Skeletal muscle tissue (tissue), 4 donors: ENCODE measurements around the gene BCL2L13. TPM values are rescaled to one million over a fixed set of nuclear protein-coding genes. Genes with fewer than 3 reads are reported as not detected.

Source experiments
- H3K27ac ChIP-seq: one replicate; pipeline ENCODE4 v1.7.0; 2013; ENCODE audit warnings: mild to moderate bottlenecking, low read depth, low read length, inconsistent platforms
- H3K27me3 ChIP-seq, 3 donors: one replicate each; pipeline ENCODE4 v1.7.0; 2013; ENCODE audit warnings: low read length in 3 of 3; ENCODE audit not compliant: control insufficient read depth in 3 of 3, insufficient read depth in 3 of 3
- H3K36me3 ChIP-seq, 3 donors: one replicate each; pipeline ENCODE4 v1.7.0; 2013; ENCODE audit warnings: low read length in 3 of 3; ENCODE audit not compliant: control insufficient read depth in 3 of 3, insufficient read depth in 3 of 3
- H3K4me1 ChIP-seq, 3 donors: one replicate each; pipeline ENCODE4 v1.7.0; 2013; ENCODE audit warnings: low read length in 3 of 3, mild to moderate bottlenecking in 3 of 3; ENCODE audit not compliant: control insufficient read depth in 3 of 3, insufficient read depth in 3 of 3
- H3K4me3 ChIP-seq, 3 donors: one replicate each; pipeline ENCODE4 v1.7.0; 2013; ENCODE audit warnings: low read length in 3 of 3
- H3K9ac ChIP-seq, 3 donors: one replicate each; pipeline ENCODE4 v1.7.0; 2013; ENCODE audit warnings: low read length in 3 of 3, mild to moderate bottlenecking in 3 of 3, moderate library complexity in 2 of 3, low read depth in 1 of 3
- H3K9me3 ChIP-seq, 3 donors: one replicate each; pipeline ENCODE4 v1.7.0; 2013; ENCODE audit warnings: low read length in 3 of 3; ENCODE audit not compliant: control insufficient read depth in 3 of 3
- total RNA-seq: library from RNA; depleted of rRNA; stranded (reverse); fragments of >200 nt; gene quantifications from one replicate; pipeline ENCODE4 v1.2.3, GENCODE V29; 2014
- donor health status: Osteomylitis.

BCL2L13 gene
- total RNA-seq, 1 donor from 2014 or later, result 41.2 TPM

DNA sequence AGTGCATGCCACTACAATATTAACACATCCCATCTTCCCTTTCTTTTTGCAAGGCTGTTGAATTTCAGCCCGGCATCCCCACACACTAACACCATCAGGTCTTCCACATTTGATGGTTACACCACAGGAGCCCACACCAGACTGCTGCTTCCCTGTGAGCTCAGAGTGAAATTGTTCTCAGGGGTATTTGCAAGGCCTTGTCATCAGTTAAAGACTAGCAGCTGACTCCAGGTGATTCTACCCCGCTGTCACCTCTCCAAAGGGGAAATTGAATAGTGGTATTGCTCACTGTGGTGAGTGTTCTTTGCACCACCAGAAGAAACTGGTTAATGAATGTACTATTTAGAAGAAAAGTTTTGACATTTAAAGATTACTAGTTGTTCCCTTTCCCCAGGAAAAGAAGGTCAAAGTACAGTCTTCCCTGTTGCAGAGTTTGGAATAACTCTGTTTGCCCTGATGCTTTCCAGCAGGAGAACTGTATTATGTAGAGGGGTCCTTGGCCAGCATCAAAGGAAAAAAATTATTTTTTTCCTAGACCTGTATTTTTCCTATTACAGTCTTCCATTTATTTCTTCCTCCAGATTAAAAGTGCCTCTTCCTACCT is 93.8 kb downstream of the BCL2L13 start:
- Histone ChIP-seq H3K27ac (no peak overlapping the region), H3K36me3 (peaks cover 26 to 63% (median 61%) of the 10 kb centered on the region in 3 donors), H3K4me3 (no peak overlapping the region), H3K4me1 (peaks cover 0 to 3% (median 0%) of the 10 kb centered on the region in 3 donors), H3K9me3 (no peaks in the 10 kb centered on the region), H3K27me3 (no peaks in the 10 kb centered on the region), H3K9ac (no peak overlapping the region)

DNA sequence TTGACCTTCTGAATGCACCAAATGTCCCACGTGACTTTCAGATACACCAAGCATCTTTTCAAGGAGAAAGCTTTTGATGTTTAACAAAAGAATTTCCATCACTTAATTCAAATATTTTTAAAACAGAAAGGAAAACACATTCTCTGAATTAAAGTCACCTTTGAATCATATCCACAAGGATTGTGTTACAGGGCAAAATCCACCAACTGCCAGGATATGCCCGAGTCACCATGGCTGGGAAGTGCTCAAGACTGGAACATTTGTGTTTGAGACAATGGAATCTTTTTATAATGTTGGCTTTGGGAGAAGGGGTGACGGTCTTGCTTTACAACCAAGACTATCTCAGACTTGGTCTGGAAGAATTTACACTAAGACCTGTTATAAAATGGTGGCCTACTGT is 94.9 kb downstream of the BCL2L13 start:
- H3K27me3 ChIP-seq, result no peaks in the 10 kb centered on the region
- H3K9me3 ChIP-seq, result no peaks in the 10 kb centered on the region
- no peaks in the 10 kb centered on the region for H3K4me1 ChIP-seq
- H3K4me3 ChIP-seq, result no peak overlapping the region
- no peak overlapping the region for H3K27ac ChIP-seq
- no peak overlapping the region for H3K9ac ChIP-seq
- peaks cover 15 to 54% (median 53%) of the 10 kb centered on the region in 3 donors for H3K36me3 ChIP-seq

DNA sequence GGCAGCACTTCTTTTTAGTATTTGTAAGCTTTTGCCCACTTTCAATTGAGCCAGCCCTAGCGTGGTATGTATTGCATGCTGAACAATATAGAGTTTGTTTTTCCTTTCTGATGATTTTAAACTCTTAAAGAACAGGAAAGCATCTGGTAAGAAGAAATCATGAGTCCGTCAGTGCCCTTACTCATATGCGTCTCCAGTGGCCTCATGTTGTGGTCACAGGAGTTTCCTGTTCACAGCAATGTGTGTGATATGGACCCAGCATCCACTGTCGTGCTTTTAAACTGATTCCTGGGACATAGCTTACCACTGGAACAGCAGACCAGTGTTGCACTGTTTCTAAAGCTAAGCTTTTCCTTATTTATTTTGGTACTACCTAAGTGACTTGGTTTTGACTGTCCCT is 95.6 kb downstream of the BCL2L13 start:
- Histone ChIP-seq H3K4me3 (no peak overlapping the region), H3K9ac (no peak overlapping the region), H3K4me1 (peaks cover 0 to 7% (median 0%) of the 10 kb centered on the region in 3 donors), H3K27ac (no peak overlapping the region), H3K36me3 (peaks cover 14 to 54% (median 45%) of the 10 kb centered on the region in 3 donors), H3K9me3 (no peaks in the 10 kb centered on the region), H3K27me3 (no peaks in the 10 kb centered on the region)

DNA sequence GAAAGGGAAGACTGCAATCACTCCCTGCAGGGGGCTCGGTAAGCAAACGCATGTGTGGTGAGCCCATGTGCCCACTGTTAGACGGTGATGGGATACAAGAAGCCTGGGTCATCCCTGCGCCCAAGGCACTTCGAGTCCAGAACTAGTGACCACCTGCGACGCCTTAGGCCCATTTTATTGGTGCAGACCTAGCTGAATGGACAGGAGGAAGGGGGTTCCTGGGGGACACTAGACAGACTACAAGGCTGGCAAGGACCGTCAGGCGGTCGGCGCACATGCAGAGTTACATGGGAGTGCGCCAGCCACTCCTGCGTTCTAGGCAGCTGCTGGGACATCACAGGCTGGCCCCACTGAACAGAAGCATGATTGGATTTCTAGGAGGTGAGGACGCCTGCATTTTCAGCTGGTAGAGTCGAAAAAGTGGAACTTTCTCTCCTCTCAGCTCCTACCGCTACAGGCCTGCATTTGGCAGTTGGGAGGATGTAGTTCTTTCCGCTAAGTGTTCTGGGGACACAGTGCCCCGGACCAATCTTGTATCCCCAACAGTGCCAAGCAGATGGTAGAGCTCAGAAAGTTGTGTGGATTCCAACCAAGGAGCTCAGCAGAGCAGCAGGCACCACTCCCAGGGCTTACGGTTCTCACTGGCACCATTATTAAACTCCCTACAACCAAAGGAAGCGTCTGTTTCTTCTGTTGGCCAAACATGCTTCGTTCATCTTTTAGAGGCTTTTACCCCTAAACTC is 100.0 kb downstream of the BCL2L13 start:
- H3K36me3 ChIP-seq, result peaks cover 0 to 19% (median 13%) of the 10 kb centered on the region in 3 donors

DNA sequence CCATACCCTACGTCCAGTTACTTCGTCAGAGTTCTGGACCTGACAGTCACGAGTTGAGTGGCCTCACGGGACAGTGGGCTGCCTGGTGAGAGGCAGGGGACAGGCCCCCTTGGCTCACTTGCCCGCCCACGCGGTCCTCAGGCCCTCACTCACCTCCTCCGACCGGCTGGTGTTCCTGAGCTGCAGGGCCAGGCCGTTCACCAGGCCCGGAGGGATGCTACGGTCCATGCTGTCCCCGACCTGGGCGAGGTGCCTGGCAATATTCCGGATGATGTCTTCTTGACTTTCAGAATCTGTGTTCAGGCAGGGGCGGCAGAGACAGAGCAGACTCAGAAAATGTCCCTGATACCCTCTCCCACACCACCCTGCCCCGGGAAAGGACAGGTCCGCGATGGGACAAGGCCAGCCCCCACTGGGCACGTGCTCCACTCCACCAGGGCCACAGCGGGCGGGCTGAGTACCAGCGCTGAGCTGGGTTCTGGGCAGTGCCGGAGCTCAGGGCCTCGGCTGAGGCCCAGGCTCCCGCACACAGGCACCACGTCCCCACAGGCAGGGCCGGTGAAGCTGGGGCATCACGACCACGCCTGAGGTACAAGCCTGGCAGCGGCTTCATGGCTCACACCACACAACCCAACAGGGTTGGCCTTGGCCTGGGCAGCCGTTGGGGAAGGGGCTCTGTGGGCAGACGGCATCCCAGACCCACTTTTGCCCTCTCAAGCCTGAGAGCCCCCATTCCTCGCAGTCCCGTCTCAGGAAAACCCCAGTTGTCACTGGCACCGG is 100.8 kb downstream of the BCL2L13 start:
- H3K9me3 ChIP-seq, result no peaks in the 10 kb centered on the region
- no peaks in the 10 kb centered on the region for H3K27me3 ChIP-seq
- H3K4me3 ChIP-seq, result no peak overlapping the region
- H3K4me1 ChIP-seq, result peaks cover 8 to 25% (median 14%) of the 10 kb centered on the region in 3 donors
- H3K27ac ChIP-seq, result no peak overlapping the region
- peaks cover 0 to 11% (median 8%) of the 10 kb centered on the region in 3 donors for H3K36me3 ChIP-seq
- H3K9ac ChIP-seq, result no peak overlapping the region

More for the DNA sequence above, 100.0 kb downstream of the BCL2L13 start:
- no peaks in the 10 kb centered on the region for H3K27me3 ChIP-seq
- no peak overlapping the region for H3K27ac ChIP-seq
- H3K9me3 ChIP-seq, result no peaks in the 10 kb centered on the region
- H3K9ac ChIP-seq, result no peak overlapping the region
- peaks cover 2 to 17% (median 6%) of the 10 kb centered on the region in 3 donors for H3K4me1 ChIP-seq
- no peak overlapping the region for H3K4me3 ChIP-seq

DNA sequence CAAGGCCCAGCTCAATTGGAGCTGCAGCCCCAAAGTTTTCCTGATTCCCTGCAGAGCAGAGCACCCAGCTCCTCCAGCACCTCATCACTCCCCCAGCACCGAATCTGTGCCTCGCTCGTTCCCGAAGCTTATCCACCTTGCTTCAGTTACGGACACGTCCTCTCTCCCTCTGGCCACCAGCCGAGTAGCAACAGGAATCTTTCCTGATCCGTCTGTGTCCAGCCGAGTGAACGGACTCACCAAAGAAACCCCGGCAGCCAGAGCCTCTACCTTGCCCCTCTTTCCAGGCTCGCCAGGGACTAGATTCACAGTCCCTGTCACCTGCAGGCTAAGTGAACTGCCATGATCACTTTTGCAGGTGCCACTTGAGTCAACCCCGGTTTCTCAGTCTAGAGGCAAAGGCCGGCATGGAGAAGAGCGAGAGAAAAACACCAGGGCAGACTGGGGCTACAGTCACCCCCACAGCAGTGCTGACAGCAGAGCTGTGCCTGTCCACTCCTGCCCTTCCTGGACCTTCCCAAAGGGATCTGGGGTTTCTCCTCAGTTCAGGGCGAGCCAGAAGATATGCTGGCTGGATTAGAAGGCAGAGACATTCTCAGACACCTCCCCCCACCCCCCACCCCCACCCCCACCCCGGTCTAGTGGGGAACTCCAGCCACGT is 103.4 kb downstream of the BCL2L13 start:
- H3K9me3 ChIP-seq, result no peaks in the 10 kb centered on the region
- H3K27me3 ChIP-seq, result no peaks in the 10 kb centered on the region
- peaks cover 0 to 4% (median 0%) of the 10 kb centered on the region in 3 donors for H3K36me3 ChIP-seq
- no peak overlapping the region for H3K9ac ChIP-seq
- H3K4me3 ChIP-seq, result no peak overlapping the region
- H3K4me1 ChIP-seq, result peaks cover 11 to 29% (median 18%) of the 10 kb centered on the region in 3 donors
- H3K27ac ChIP-seq, result no peak overlapping the region

DNA sequence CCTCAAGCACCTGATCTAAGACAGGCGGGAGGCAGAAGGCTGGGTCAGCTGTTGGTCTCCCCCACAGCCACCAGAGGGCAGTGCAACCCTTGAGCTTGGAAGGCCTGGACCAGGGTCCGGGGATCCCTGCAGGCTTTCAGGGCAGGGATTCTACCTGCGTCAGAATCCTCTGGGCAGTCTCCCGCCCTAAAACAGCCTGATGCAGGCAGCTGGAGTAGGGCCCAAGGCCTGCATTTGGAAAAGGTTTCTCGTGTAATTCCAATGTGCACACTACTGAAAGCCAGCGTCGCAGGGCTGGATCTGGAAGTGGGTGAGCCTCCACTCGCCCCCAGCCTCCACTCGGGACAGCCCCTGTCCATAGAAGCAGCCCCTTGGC is 104.0 kb downstream of the BCL2L13 start:
- peak overlapping the region in 1 of 3 donors; percentile 33 for H3K9ac ChIP-seq
- no peak overlapping the region for H3K27ac ChIP-seq
- no peaks in the 10 kb centered on the region for H3K27me3 ChIP-seq
- no peaks in the 10 kb centered on the region for H3K9me3 ChIP-seq
- H3K4me1 ChIP-seq, result peaks cover 11 to 29% (median 18%) of the 10 kb centered on the region in 3 donors
- peaks cover 0 to 4% (median 0%) of the 10 kb centered on the region in 3 donors for H3K36me3 ChIP-seq
- H3K4me3 ChIP-seq, result no peak overlapping the region

DNA sequence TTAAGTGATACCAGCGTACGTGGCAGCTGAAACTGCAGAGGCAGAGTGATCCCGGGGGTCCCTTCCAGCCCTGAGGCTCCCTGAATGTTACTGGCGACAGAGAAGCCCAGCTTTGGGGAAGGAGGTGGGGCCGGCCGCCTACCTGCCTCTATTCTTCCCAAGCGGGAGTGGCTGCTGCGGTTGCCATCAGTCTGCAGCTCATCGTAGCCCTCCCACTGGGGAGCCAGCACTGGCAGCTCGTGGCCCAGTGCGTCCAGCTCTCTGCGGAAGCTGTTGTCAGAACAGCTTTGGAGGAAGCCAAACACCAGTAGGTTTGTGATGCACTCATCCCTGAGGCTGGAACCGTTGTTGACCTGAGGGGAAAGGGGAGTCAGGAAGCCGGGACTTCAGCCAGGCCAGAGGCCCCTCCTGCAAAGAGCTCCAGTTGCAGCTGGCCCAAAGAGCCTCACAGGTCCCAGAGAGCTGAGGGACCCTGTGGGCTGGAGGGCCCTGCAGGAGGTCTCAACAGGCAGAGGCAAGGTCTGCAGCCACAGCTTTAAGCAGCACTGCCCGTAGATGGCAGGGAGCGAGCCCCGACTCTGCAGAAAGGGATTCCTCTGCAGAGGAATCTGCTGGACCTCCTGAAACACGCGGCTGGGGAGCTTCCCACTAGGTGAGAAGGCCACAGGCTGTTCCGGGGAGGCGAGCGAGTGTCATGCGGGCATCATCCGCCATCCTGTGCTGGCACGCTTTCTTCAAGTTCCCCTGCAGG is 105.3 kb downstream of the BCL2L13 start:
- no peaks in the 10 kb centered on the region for H3K36me3 ChIP-seq
- peak overlapping the region in 2 of 3 donors; percentile 43 to 45 for H3K9ac ChIP-seq
- no peaks in the 10 kb centered on the region for H3K27me3 ChIP-seq
- H3K4me3 ChIP-seq, result no peak overlapping the region
- H3K9me3 ChIP-seq, result no peaks in the 10 kb centered on the region
- peaks cover 11 to 26% (median 18%) of the 10 kb centered on the region in 3 donors for H3K4me1 ChIP-seq
- no peak overlapping the region for H3K27ac ChIP-seq

DNA sequence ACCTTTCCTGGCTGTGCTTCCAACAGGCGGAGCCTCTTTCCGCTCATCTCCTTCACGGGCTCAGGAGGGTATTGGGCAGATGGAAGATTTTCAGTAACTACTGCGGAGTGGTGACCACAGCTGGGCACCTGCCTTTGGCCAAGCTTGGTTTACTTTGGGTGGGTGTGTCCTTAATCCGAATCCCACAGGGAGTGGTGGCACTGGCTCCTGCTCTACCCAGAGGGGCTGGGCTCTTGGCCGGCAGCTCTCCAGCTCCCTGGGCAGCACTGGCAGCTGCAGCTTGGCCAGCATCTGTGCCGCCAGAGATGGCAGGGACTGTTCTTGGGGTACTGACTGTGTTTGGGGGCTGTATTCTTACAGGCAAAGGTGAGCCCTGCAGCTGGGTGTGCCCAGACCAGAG is 105.9 kb downstream of the BCL2L13 start:
- Histone ChIP-seq H3K27me3 (no peaks in the 10 kb centered on the region), H3K4me3 (no peak overlapping the region), H3K36me3 (no peaks in the 10 kb centered on the region), H3K4me1 (peaks cover 11 to 21% (median 18%) of the 10 kb centered on the region in 3 donors), H3K9me3 (no peaks in the 10 kb centered on the region), H3K9ac (peak overlapping the region in 1 of 3 donors; percentile 43), H3K27ac (no peak overlapping the region)
